Activated CD4-positive, alpha-beta T cell treated with anti-CD3 and anti-CD28 coated beads for 36 hours (primary cell): ENCODE results near the gene TBC1D20. TPM values are rescaled to one million over a fixed set of nuclear protein-coding genes. Genes with fewer than 3 reads are reported as not detected.
"Not testable (repeated sequence)": the region's sequence is repeated elsewhere in the genome, so short reads cannot be mapped to it uniquely, and the experiment has no call there.

Experiments
- ATAC-seq: fragments of 200-7000 bp; cut with Tn5 transposase; one replicate; pipeline ENCODE4 v1.10.0; 2021; ENCODE audit warnings: mild to moderate bottlenecking, moderate library complexity
- CTCF ChIA-PET: fragments of 350-600 bp; sonication (Branson Sonifier 250); formaldehyde crosslinking; loops from one replicate; lab custom pipeline; 2021; ENCODE audit warnings: antibody characterized with exemption; lab: Charles Lee
- POLR2A ChIA-PET: fragments of 350-600 bp; sonication (Branson Sonifier 250); formaldehyde crosslinking; loops from one replicate; lab custom pipeline; 2021; ENCODE audit warnings: antibody characterized with exemption, inconsistent platforms; lab: Charles Lee
- DNase-seq: peaks from one replicate; pipeline ENCODE4 v3.0.0-alpha.2; 2020
- H3K27ac Mint-ChIP-seq: one replicate; pipeline ENCODE4 v1.8.0; 2021; ENCODE audit warnings: mixed read lengths
- H3K27me3 Mint-ChIP-seq: one replicate; pipeline ENCODE4 v1.8.0; 2021; ENCODE audit warnings: mixed read lengths
- H3K36me3 Mint-ChIP-seq: one replicate; pipeline ENCODE4 v1.8.0; 2021; ENCODE audit warnings: low read depth, mixed read lengths
- H3K4me1 Mint-ChIP-seq: one replicate; pipeline ENCODE4 v1.8.0; 2021; ENCODE audit warnings: mixed read lengths
- H3K4me3 Mint-ChIP-seq: one replicate; pipeline ENCODE4 v1.8.0; 2021; ENCODE audit warnings: mild to moderate bottlenecking, moderate library complexity, mixed read lengths
- H3K9me3 Mint-ChIP-seq: one replicate; pipeline ENCODE4 v1.8.0; 2021; ENCODE audit warnings: low read depth, mixed read lengths
- intact Hi-C, 2 experiments: fragments of 100-400 bp; cut with DNase I in 1 of 2; cut with micrococcal nuclease in 1 of 2; formaldehyde crosslinking; loops; one replicate each; pipeline versions ENCODE4 v1.14.2 to v1.15.1; 2022 to 2024; cut with DNase I, micrococcal nuclease
- total RNA-seq, 2 experiments: library from RNA; stranded (reverse); gene quantifications; one replicate each; pipeline ENCODE4 v1.2.3, GENCODE V29; 2021

Gene TBC1D20
- total RNA-seq, result 10 to 100 TPM; 20.9 to 25.2 TPM

- peaks cover 42% of the 10 kb centered on the region for H3K4me1 Mint-ChIP-seq
Measured at GRCh38 chr20:462199-462991, at the start of gene TBC1D20. TBC1D20 (minus strand) TSS chr20:462533; CDS start chr20:462405, 128 bp downstream.

DNA sequence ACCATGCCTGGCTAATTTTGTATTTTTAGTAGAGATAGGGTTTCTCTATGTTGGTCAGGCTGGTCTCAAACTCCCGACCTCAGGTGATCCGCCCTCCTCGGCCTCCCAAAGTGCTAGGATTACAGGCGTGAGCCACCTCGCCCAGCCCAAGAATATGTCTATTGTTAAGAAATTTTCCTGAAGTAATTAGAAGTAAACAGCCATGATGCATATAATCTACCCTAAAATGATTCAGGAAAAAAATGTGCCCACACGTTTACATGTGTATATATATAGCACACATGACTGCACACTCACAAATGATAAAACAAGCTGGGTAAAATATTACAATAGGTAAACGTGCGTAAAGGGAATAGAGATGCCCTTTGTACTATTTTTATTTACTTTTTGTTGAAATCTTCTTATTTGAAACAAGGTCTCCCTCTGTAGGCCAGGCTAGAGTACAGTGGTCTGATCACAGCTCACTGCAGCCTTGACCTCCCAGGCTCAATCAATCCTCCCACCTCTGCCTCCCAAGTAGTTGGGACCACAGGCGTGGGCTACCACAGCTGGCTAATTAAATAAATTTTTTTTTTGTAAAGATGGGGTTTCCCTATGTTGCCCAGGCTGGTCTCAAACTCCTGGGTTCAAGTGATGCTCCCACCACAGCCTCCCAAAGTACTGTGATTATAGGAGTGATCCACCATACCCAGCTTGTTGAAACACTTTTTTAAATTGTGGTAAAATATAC, 48.2 kb upstream of the TBC1D20 start:
- DNase-seq, H3K4me3 Mint-ChIP-seq, H3K27ac Mint-ChIP-seq, CTCF ChIA-PET, POLR2A ChIA-PET, ATAC-seq, intact Hi-C loops, H3K9me3 Mint-ChIP-seq, H3K27me3 Mint-ChIP-seq: not testable (repeated sequence)
- Mint-ChIP-seq H3K4me1 (peaks cover 36% of the 10 kb centered on the region), H3K36me3 (peaks cover 38% of the 10 kb centered on the region)

More at GRCh38 chr20:462199-462991, at the start of gene TBC1D20:
- H3K27me3 Mint-ChIP-seq, result no peaks in the 10 kb centered on the region
- peaks cover 2% of the 10 kb centered on the region for H3K9me3 Mint-ChIP-seq
- peak within 1 kb of the TSS; percentile 94 for H3K27ac Mint-ChIP-seq
- DNase-seq (peak; percentile 92), ATAC-seq (peak; percentile 97)
- intact Hi-C loops, result loop anchor here (1.0 to 2.0 kb wide), 9 partner anchors 16 to 191 kb away; partner anchors contain the start of genes RBCK1 (in 2 of the 2), CSNK2A1 (in 1 of the 2), SOX12 (in 1 of the 2) and SRXN1 (in 1 of the 2)
- H3K4me3 Mint-ChIP-seq, result peak within 1 kb of the TSS; percentile 95
- peaks cover 15% of the 10 kb centered on the region for H3K36me3 Mint-ChIP-seq
- POLR2A ChIA-PET, result no interaction called here
- CTCF ChIA-PET, result interaction anchor here (0.9 to 1.8 kb wide), 5 partner anchors 15 to 82 kb away, joined by 3 to 5 read pairs (median 4); partner anchors contain the start of genes RBCK1 and TRIB3

DNA sequence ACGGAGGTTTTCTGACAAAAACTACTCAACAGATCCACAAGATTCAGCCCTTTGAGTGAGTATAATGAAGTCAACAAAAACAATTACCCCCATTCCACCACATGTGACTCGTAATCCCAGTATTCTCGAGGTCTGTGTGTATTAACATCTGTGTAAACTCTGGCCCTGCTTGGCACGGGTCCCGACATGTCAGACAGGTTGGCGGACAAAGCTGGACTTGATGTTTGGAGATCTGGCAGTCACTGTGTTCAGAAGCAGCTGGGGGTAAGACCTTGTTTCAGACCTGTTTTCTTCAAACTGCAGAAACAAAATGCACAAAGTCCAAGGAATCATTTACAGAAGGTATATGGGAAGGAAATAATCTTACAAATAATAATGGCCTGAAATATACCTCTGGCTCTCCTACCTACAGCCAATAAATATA, 46.0 kb upstream of the TBC1D20 start:
- Mint-ChIP-seq H3K36me3 (peaks cover 36% of the 10 kb centered on the region), H3K4me1 (peaks cover 20% of the 10 kb centered on the region)
- intact Hi-C loops, H3K4me3 Mint-ChIP-seq, DNase-seq, ATAC-seq, H3K27me3 Mint-ChIP-seq, H3K9me3 Mint-ChIP-seq, H3K27ac Mint-ChIP-seq, POLR2A ChIA-PET: not testable (repeated sequence)
- CTCF ChIA-PET, result interaction anchor here (0.6 to 1.2 kb wide), 4 partner anchors 10 to 268 kb away, joined by 3 to 6 read pairs (median 3); no protein-coding TSS in a partner anchor

DNA sequence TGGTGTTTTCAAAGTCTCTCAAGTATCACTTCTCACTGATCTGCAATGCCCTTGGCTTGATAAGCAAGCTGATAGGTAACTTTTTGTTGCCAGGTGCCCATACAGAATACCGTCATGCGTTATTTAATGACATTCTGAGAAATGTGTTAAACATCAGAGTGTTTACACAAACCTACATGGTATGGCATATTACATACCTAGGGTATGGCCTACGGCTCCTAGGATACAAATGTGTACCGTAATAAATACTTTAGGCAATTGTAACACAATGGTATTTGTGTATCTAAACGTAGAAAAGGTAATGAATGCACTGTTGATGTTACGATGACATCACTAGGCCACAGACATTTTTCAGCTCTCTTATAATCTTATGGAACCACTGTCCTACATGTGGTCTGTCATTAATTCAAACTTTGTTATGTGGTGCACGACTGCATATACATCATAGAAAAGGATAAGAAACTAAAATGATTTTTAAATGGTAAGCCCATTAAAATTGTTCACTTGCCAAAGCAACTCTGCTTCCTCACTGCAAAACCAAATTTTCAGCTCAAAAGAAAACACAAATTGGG, 45.5 kb upstream of the TBC1D20 start:
- DNase-seq (no peak), ATAC-seq (no peak)
- Mint-ChIP-seq H3K27me3 (no peaks in the 10 kb centered on the region), H3K4me1 (peaks cover 17% of the 10 kb centered on the region), H3K4me3 (no peak overlapping the region), H3K9me3 (no peaks in the 10 kb centered on the region), H3K36me3 (peaks cover 41% of the 10 kb centered on the region), H3K27ac (no peak overlapping the region)
- intact Hi-C loops, result no loop called here
- ChIA-PET CTCF (interaction anchor here (1.2 kb wide), 1 partner anchor 28 kb away, joined by 3 read pairs; no protein-coding TSS in a partner anchor), POLR2A (no interaction called here)

DNA sequence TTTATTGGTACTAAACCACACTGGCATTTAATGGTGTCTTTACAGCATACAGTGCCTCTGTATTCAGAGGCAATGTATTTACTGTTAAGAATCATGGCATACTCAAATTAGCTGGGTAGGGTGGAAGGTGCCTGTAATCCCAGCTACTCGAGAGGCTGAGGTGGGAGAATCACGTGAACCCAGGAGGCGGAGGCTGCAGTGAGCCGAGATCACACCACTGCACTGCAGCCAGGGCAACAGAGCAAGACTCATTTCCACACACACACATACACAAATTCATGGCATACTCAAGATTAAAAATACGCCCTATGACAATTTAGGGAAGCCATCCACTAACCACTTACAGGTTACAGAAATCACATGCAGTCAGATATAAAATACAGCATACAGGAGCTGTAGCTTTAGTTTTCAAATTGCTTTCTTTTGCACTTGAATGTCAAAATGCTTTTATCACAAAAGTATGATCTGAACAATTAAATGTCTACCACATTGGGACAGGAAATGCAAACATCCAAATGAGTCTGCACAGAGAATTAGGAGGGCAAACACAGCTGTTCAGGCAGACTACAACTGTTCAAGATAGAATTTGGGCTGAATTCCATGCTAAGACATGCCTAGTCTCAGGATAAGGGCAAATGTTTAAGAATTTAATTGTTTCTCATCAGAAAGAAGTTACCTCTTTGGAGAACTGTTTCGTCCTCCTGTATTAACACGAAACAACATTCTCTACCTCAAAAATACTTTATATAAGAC, 44.8 kb upstream of the TBC1D20 start:
- ChIA-PET CTCF (no interaction called here), POLR2A (no interaction called here)
- intact Hi-C loops, result no loop called here
- Mint-ChIP-seq H3K4me3 (no peak overlapping the region), H3K36me3 (peaks cover 48% of the 10 kb centered on the region), H3K4me1 (peaks cover 16% of the 10 kb centered on the region), H3K9me3 (no peaks in the 10 kb centered on the region), H3K27ac (no peak overlapping the region), H3K27me3 (no peaks in the 10 kb centered on the region)
- ATAC-seq, result no peak
- DNase-seq, result no peak

DNA sequence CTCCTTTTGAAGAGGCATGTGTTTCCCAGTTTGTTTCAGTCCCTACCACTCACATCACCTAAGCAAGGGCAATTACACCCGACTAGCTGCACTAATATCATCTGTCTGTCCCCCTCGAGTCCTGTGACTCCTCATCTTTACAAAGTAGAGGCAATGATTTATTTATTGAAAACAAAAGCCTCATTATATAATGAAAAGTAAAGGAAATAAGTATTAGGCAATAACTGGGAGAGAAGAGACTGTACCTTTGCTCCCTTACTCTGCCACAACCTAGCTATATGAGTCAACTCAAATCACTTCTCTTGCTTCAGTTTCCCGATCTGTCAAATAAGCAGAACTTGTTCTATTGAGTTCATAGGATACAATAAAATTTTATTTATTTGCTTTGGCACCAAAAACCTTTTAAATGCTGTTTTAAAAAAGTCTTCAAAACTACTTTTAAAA, 42.3 kb upstream of the TBC1D20 start:
- intact Hi-C loops, result no loop called here
- peaks cover 51% of the 10 kb centered on the region for H3K36me3 Mint-ChIP-seq
- peaks cover 9% of the 10 kb centered on the region for H3K4me1 Mint-ChIP-seq
- DNase-seq (no peak), ATAC-seq (no peak)
- H3K4me3 Mint-ChIP-seq, result no peak overlapping the region
- H3K27me3 Mint-ChIP-seq, result no peaks in the 10 kb centered on the region
- no peaks in the 10 kb centered on the region for H3K9me3 Mint-ChIP-seq
- ChIA-PET CTCF (interaction anchor here (0.6 to 1.1 kb wide), 2 partner anchors 10 to 140 kb away, joined by 3 to 4 read pairs; no protein-coding TSS in a partner anchor), POLR2A (no interaction called here)
- H3K27ac Mint-ChIP-seq, result no peak overlapping the region

- H3K27ac Mint-ChIP-seq, result no peak overlapping the region
- POLR2A ChIA-PET, result no interaction called here
- H3K4me3 Mint-ChIP-seq, result no peak overlapping the region
- no peaks in the 10 kb centered on the region for H3K9me3 Mint-ChIP-seq
- no peaks in the 10 kb centered on the region for H3K27me3 Mint-ChIP-seq
- no peak for DNase-seq
- no peaks in the 10 kb centered on the region for H3K4me1 Mint-ChIP-seq
- peaks cover 52% of the 10 kb centered on the region for H3K36me3 Mint-ChIP-seq
- CTCF ChIA-PET, result interaction anchor here (0.8 to 1.2 kb wide), 2 partner anchors 9 to 12 kb away, joined by 4 read pairs; no protein-coding TSS in a partner anchor
- ATAC-seq, result no peak
- intact Hi-C loops, result no loop called here
Measured at GRCh38 chr20:503048-503737, 40.9 kb upstream of the TBC1D20 start.

GRCh38 chr20:497979-498378, 35.6 kb upstream of the TBC1D20 start:
- DNase-seq (no peak), ATAC-seq (no peak)
- Mint-ChIP-seq H3K4me3 (no peak overlapping the region), H3K27me3 (no peaks in the 10 kb centered on the region), H3K36me3 (peaks cover 48% of the 10 kb centered on the region), H3K4me1 (no peaks in the 10 kb centered on the region), H3K9me3 (no peaks in the 10 kb centered on the region), H3K27ac (no peak overlapping the region)
- intact Hi-C loops, result no loop called here
- POLR2A ChIA-PET, result no interaction called here
- CTCF ChIA-PET, result interaction anchor here (1.0 kb wide), 1 partner anchor 11 kb away, joined by 3 read pairs; no protein-coding TSS in a partner anchor

- intact Hi-C loops, result no loop called here
- CTCF ChIA-PET, result interaction anchor here (0.8 to 1.2 kb wide), 2 partner anchors 34 to 128 kb away, joined by 3 to 5 read pairs; no protein-coding TSS in a partner anchor
- Mint-ChIP-seq H3K4me3 (no peak overlapping the region), H3K9me3 (no peaks in the 10 kb centered on the region), H3K4me1 (no peaks in the 10 kb centered on the region), H3K27me3 (no peaks in the 10 kb centered on the region), H3K36me3 (peaks cover 39% of the 10 kb centered on the region), H3K27ac (no peak overlapping the region)
- DNase-seq, result no peak
- ATAC-seq, result no peak
- POLR2A ChIA-PET, result no interaction called here
Measured at GRCh38 chr20:496126-496696, 33.9 kb upstream of the TBC1D20 start.

DNA sequence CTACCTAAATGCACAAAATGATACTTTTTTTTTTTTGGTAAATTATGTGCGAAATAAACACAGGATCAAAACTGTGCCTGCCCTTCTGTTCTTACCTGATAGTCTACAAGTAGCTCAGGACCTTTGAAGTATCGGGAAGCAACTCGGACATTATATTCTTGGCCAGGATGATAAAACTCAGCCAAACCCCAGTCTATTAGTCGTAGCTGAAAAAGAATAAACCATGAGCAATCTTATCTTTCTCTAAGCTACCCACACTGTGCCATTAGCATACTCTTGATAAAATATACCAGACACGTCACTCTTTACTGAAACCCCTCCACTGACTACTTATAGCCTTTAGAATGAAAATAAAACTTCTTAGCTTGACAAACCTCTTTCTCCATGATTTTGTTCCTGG, 29.8 kb upstream of the TBC1D20 start:
- Mint-ChIP-seq H3K4me1 (no peaks in the 10 kb centered on the region), H3K9me3 (no peaks in the 10 kb centered on the region), H3K27ac (no peak overlapping the region), H3K27me3 (no peaks in the 10 kb centered on the region), H3K36me3 (peaks cover 43% of the 10 kb centered on the region), H3K4me3 (no peak overlapping the region)
- no peak for DNase-seq
- CTCF ChIA-PET, result interaction anchor here (0.6 to 1.3 kb wide), 4 partner anchors 13 to 82 kb away, joined by 4 to 7 read pairs (median 6); partner anchors contain the start of gene CSNK2A1
- POLR2A ChIA-PET, result interaction anchor here (0.7 kb wide), 1 partner anchor 275 kb away, joined by 3 read pairs; no protein-coding TSS in a partner anchor
- intact Hi-C loops, result no loop called here
- no peak for ATAC-seq
